GM12891 (cell line): ENCODE results near the gene NAA80.

Experiments
- PAX5 ChIP-seq: IDR thresholded peaks from 2 replicates; pipeline ENCODE4 v1.6.1; 2011; ENCODE audit warnings: low read length, moderate library complexity, mild to moderate bottlenecking; ENCODE audit not compliant: insufficient read depth, severe bottlenecking
- POLR2A ChIP-seq: IDR thresholded peaks from 2 replicates; pipeline ENCODE4 v1.6.1; 2011; ENCODE audit warnings: low read depth, low read length, control low read depth
- SPI1 ChIP-seq: IDR thresholded peaks from 2 replicates; pipeline ENCODE4 v1.6.1; 2011; ENCODE audit warnings: low read depth, low read length, control low read depth
- TAF1 ChIP-seq: IDR thresholded peaks from 2 replicates; pipeline ENCODE4 v1.6.1; 2011; ENCODE audit warnings: low read depth, low read length, control low read depth

DNA sequence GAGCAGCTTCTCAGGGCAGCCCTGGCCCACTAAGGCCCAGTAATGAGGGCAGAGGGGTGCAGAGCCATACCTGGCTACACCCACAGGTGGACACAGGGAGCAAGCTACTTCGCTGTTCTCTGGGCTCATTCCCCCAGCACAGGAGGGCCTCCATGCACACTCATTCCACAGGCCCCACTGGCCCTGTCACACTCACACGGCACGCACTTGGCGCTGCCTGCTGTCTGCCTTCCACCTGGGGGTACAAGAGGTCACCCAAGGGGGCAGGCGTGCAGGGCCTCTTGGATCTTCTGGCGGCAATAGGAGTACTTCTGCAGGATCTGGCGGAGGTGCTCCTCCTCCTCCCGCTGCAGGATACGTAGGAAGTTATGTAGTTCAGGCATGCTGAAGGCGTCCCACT lies 31.1 kb upstream of the NAA80 start:
- no peak for TF ChIP-seq TAF1
- TF ChIP-seq POLR2A: no peak
- no peak for TF ChIP-seq PAX5
- no peak for TF ChIP-seq SPI1
